Stimulated activated naive CD8-positive, alpha-beta T cell treated with anti-CD3 and anti-CD28 coated beads, Interleukin-15, Interleukin-2, amounts not matched to agents 100 ng/mL and 50 ng/mL, for 24 hours (primary cell): ENCODE data around the gene POM121.
"Not testable (repeated sequence)": the region's sequence is repeated elsewhere in the genome, so short reads cannot be mapped to it uniquely, and the experiment has no call there.

ENCODE experiments used
- H3K27ac Mint-ChIP-seq: one replicate; pipeline ENCODE4 v1.8.0; 2021; ENCODE audit warnings: mild to moderate bottlenecking, mixed read lengths
- H3K27me3 Mint-ChIP-seq: one replicate; pipeline ENCODE4 v1.8.0; 2021; ENCODE audit warnings: mixed read lengths
- H3K36me3 Mint-ChIP-seq: one replicate; pipeline ENCODE4 v1.8.0; 2021; ENCODE audit warnings: low read depth, mixed read lengths
- H3K4me1 Mint-ChIP-seq: one replicate; pipeline ENCODE4 v1.8.0; 2021; ENCODE audit warnings: low read depth, mixed read lengths
- H3K4me3 Mint-ChIP-seq: one replicate; pipeline ENCODE4 v1.8.0; 2021; ENCODE audit warnings: mild to moderate bottlenecking, mixed read lengths
- H3K9me3 Mint-ChIP-seq: one replicate; pipeline ENCODE4 v1.8.0; 2021; ENCODE audit warnings: mixed read lengths

POM121 gene

DNA sequence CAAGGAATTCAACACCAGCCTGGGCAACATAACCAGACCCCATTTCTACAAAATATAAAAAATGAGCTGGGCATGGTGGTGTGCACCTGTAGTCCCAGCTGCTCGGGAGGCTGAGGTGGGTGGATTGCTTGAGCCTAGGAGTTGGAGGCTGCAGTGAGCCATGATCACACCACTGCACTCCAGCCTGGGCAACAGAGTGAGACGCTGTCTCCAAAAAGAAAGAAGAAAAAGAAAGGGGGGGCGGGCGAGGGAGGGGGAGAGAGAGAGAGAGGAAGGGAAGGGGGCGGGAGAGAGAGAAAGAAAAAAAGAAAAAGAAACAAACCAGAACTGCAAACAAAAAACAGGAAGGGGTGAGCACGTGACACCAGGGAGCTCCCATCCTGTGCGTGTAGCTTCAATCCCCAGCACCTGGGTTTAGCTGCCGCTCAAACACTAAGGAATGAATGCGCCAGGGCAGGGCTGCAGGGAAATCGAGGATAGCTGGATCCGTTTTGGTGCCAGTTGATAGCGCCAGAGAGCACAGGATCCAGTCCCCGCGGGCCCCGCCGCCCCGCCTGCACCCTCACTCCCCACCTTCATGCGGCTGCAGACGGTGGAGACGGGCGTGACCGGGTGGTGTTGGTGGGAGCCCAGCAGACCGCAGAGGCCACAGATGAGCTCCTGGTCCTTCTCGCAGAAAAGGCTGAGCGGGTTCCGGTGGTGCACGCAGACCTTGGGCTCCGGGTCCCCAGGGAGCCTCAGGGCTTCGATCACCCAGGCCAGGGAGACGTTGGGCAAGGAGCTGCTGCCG, 40.5 kb downstream of the POM121 start:
- H3K4me1 Mint-ChIP-seq, H3K9me3 Mint-ChIP-seq, H3K36me3 Mint-ChIP-seq, H3K27me3 Mint-ChIP-seq, H3K27ac Mint-ChIP-seq, H3K4me3 Mint-ChIP-seq: not testable (repeated sequence)

DNA sequence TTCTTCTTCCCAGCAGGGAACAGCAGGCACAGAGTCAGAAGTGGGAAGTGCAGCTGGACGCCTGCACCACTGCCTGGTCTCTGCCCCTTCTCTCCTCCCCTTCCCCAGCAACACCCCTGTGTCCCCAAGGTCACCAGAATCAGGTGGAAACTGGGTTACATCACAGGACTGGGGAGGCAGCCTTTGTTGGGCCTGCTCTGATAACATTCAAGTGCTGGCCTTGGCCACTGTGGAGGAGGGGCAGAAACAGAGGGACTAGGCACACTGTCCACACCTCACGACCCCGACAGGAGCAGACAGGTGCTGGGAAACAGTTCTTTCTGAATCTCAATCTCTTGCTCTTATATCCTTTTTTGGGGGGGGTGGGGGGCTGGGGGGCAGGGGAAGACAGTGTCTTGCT, 42.0 kb downstream of the POM121 start:
- H3K27me3 Mint-ChIP-seq, H3K4me3 Mint-ChIP-seq, H3K9me3 Mint-ChIP-seq, H3K36me3 Mint-ChIP-seq, H3K27ac Mint-ChIP-seq, H3K4me1 Mint-ChIP-seq: not testable (repeated sequence)

DNA sequence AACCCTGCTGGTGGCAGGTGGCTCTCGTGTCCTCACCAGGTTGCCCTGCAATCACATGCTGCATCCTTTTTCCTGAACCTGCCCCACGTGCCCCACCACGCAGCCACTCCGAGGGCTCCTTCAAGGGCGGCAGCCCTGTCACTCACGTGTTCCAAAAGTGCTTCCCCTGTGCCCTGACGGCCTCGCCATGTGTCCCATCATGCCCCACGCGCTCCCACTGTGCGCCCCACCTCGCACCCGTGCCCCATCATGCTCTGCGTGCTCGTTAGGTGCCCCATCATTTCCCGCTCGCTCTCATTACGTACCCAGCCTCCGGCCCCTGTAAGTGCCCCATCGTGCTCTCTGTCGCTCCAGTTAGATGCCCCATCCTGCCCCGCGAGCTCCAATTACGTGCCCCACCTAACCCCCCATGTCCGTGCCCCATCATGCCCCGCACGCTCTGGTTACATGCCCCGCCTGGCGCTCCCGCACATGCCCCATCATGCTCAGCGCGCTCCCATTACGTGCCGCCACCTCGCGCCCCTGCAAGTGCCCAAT, 44.2 kb downstream of the POM121 start, which contains the start of gene TRIM74:
TRIM74 (minus strand) TSS at position 487 of the 537 bp plus-strand sequence. CDS start 3,309 bp downstream, outside the sequence.
- H3K9me3 Mint-ChIP-seq, H3K4me3 Mint-ChIP-seq, H3K4me1 Mint-ChIP-seq, H3K27me3 Mint-ChIP-seq, H3K27ac Mint-ChIP-seq, H3K36me3 Mint-ChIP-seq: not testable (repeated sequence)

DNA sequence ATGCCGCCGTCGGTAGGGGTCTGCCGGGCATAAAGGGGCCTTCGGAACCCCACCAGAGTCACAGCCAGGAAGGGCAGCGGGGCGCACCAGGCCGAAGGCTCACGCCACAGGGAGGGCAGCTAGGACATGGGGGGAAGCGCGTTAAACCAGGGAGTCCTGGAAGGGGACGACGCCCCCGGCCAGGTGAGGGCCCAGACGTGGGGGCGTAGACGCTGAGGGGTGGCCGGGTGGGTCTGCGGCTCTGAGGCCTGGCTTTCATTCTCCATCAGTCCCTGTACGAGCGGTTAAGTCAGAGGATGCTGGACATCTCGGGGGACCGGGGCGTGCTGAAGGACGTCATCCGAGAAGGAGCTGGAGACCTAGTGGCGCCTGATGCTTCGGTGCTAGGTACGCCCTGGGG, 44.8 kb downstream of the POM121 start:
- H3K27me3 Mint-ChIP-seq, H3K27ac Mint-ChIP-seq, H3K9me3 Mint-ChIP-seq, H3K4me1 Mint-ChIP-seq, H3K36me3 Mint-ChIP-seq, H3K4me3 Mint-ChIP-seq: not testable (repeated sequence)

DNA sequence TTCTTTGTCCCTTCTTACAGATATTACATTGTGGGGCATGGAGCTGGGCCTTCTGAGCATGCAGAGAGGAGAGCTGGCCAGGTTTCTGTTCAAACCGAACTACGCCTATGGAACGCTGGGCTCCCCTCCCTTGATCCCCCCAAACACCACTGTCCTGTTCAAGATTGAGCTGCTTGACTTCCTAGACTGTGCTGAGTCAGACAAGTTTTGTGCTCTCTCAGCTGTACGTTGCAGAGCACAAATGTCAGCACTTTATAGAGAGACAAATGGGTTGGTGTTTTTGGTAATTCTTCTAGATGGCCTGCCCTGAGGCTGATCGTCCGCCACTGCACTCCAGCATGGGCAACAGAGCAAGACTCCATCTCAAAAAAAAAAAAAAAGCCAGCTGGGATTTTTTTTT, 46.6 kb downstream of the POM121 start:
- not testable (repeated sequence) for H3K9me3 Mint-ChIP-seq, H3K36me3 Mint-ChIP-seq, H3K4me3 Mint-ChIP-seq, H3K4me1 Mint-ChIP-seq, H3K27me3 Mint-ChIP-seq, H3K27ac Mint-ChIP-seq

DNA sequence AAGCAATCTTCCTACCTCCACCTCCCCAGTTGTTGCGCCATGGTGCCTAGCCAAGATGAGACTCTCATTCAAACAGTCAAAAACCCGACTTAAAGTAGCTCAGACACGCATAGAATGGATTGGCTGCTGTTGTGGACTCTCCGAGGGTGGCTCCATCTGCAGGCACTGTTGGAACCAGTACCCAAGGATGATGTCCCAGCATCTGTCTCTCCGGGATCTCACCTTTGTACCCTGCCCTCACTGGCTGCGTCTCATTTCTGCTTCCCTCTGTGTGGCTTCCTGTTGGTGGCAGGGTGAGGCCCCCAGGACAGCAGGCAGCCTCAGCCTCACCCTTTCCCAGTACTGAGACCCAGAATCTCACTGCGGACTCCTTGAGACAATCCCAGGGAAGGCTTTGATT, 49.9 kb downstream of the POM121 start:
- H3K9me3 Mint-ChIP-seq, H3K4me3 Mint-ChIP-seq, H3K27me3 Mint-ChIP-seq, H3K36me3 Mint-ChIP-seq, H3K27ac Mint-ChIP-seq, H3K4me1 Mint-ChIP-seq: not testable (repeated sequence)

DNA sequence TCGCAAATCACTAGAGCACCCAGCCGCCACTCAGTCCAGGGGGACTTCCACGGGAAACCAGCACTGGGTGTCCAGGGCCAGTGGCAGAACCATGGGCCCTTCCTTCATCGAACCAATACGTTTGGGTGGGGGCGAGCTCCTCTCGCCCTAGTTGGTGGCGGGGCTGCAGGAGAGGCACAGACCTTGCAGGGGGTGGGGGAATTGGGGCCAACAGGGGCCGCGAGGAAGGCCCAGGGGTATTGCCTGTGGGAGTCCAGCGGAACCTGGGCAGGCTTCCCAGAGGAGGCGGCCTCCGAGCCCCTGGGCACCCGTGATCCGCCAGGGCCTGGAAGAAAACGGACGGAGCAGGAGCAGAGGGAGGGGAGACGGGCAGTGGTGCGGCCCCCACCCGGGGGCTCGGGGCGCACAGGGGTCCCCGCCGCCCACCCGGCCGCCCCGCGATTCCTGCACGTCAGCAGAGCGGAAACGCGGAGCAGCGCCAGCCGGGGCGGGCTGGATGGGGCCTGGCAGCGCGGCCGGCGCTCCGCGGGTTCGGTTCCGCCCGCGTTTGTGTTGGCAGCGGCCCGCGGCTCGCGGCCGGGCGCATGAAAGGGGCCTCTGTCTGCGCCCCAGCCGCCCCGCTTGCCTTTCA, 50.9 kb downstream of the POM121 start:
- H3K27me3 Mint-ChIP-seq, H3K36me3 Mint-ChIP-seq, H3K4me3 Mint-ChIP-seq, H3K4me1 Mint-ChIP-seq, H3K27ac Mint-ChIP-seq, H3K9me3 Mint-ChIP-seq: not testable (repeated sequence)

DNA sequence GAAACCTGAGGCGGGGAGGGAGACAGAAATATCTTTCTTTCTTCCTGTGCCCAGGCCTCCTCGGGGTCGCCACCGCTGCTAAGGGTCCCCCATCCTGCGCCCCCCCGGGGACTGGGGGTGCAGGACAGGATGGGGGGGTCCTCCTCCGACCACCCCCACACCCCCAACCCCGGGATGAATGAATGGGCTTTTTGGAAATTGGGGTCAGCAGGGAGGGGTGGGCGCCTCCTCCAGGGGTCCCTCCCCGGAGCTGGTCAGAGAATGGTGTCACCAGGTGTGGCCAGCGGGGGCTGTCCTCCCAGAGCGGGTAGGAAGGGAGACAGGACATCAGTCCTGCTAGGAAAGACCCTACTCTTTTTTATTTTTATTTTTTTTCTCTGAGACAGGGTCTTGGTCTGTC, 51.5 kb downstream of the POM121 start:
- not testable (repeated sequence) for H3K27me3 Mint-ChIP-seq, H3K27ac Mint-ChIP-seq, H3K9me3 Mint-ChIP-seq, H3K4me3 Mint-ChIP-seq, H3K4me1 Mint-ChIP-seq, H3K36me3 Mint-ChIP-seq

DNA sequence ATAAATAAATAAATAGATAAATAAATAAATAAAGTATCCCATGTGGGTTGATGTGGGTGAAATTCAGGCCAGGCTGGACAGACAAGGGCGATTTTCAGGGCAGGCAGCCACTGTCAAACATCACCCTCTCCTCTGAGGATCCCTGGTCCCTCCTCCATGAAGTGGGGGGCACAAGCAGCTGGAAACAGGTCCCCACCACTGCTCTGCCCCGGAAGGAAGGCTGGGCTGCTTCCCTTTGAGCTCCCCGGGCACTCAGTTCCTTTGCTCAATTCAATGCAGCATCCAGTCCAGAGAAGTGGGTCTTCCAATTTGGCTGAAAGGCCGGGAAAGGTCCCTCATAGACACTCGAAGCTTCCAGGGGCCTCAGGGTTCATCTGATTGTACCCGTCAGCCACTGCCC, 55.5 kb downstream of the POM121 start:
- not testable (repeated sequence) for H3K4me3 Mint-ChIP-seq, H3K36me3 Mint-ChIP-seq, H3K27me3 Mint-ChIP-seq, H3K9me3 Mint-ChIP-seq, H3K27ac Mint-ChIP-seq, H3K4me1 Mint-ChIP-seq

DNA sequence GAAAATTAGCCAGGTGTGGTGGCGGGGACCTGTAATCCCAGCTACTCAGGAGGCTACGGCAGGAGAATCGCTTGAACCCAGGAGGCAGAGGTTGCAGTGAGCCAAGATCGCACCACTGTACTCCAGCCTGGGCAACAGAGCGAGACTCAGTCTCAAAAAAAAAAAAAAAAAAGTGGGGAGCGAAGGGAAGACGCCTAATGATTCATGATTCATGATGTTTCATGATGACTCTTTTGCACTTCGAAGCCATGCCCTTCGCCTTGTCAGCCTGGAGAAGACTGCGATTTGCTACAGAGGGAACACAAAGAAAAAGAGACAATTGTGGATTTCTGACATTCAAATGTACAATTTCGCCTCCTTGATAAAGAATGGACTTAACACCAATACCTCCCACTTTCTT, 57.2 kb downstream of the POM121 start:
- not testable (repeated sequence) for H3K27ac Mint-ChIP-seq, H3K27me3 Mint-ChIP-seq, H3K36me3 Mint-ChIP-seq, H3K9me3 Mint-ChIP-seq, H3K4me1 Mint-ChIP-seq, H3K4me3 Mint-ChIP-seq

DNA sequence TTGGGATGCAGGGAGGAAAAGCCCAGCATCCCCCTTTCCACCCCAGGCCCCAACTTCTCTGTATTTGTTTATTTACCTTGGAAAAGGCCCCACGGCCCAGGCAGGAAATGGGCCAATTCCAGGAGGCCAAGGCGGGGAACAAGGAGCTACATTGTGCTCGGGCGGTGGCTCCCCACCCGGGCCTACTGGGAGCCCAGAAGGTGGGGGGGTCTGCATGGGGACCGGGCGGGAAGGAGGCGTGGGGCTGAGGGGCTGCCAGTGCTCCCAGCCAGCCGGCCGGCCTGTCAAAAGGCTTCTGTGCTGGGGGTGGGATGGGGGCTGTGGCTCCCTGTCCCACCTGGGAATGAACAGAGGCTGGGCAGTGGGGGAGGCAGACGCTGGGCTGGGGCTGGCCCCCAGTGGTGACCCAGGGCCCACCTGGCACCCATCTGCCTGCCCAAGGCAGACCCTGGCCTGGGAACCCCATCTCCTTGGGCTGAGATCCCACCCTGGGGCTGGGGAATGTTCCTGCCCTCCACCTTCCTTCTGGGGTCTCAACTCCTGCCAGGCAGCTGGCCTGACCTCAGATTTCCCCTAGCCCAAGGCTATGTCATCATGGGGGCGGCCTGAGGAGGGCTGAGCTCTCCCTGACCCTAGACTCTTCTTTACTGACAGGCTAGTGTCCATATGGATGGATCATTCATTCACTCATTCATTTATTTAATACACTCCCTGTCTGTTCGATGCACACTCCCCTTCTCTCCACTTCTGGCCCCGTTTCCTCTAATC, 65.4 kb downstream of the POM121 start:
- not testable (repeated sequence) for H3K36me3 Mint-ChIP-seq, H3K9me3 Mint-ChIP-seq, H3K4me1 Mint-ChIP-seq, H3K27me3 Mint-ChIP-seq, H3K27ac Mint-ChIP-seq, H3K4me3 Mint-ChIP-seq

DNA sequence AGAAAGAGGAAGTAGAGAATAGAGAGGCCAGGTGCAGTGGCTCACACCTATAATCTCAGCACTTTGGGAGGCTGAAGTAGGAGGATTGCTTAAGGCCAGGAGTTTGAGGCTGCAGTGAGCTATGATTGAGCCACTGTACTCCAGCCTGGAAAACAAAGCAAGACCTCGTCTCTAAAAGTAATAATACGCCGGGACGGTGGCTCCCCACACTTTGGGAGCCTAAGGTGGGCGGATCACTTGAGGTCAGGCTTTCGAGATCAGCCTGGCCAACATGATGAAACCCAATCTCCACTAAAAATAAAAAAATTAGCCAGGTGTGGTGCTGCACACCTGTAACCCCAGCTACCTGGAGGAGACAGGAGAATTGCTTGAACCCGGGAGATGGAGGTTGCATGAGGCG, 70.6 kb downstream of the POM121 start:
- not testable (repeated sequence) for H3K4me1 Mint-ChIP-seq, H3K4me3 Mint-ChIP-seq, H3K36me3 Mint-ChIP-seq, H3K27ac Mint-ChIP-seq, H3K9me3 Mint-ChIP-seq, H3K27me3 Mint-ChIP-seq

DNA sequence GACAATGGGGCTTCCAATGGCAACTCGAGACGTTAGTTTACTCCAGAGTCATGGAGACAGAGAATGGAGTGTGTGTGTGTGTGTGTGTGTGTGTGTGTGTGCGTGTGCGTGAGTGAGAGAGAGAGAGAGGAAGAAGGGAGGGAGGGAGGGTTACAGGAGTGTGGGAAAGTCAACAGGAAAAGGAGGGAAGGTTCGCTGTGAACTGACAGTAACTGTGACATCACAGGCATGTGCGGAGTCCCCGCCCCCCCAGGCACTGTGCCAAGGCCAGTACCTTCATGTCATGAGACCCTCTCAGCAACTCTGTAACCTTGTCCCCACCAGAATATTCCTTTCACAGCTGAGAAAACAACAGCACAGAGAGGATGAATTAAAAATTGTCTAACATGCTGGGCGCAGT, 72.6 kb downstream of the POM121 start:
- not testable (repeated sequence) for H3K27ac Mint-ChIP-seq, H3K4me3 Mint-ChIP-seq, H3K4me1 Mint-ChIP-seq, H3K27me3 Mint-ChIP-seq, H3K9me3 Mint-ChIP-seq, H3K36me3 Mint-ChIP-seq

DNA sequence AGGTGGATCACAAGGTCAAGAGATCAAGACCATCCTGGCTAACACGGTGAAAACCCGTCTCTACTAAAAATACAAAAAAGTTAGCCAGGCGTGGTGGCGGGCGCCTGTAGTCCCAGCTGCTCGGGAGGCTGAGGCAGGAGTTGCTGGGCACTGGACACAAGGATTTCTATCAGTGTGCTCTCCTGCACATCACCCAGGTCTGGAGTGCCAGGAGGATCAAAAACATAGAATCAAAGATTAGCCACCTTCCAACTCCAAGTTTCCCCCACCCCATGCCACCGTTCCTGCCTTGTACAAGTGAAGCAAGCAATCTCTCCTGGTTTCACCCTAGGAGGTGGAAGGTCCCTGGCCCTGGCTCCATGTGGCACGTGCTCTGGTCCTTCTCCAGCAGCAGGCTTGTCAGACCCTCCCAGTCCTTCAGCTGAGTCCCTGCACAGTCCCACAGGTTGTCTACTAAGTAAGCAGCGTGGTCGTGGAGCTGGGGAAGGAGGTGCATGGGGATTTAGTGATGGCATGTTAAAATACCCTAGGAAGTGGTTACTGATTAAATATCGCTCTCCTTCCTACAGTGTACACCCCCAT, 73.1 kb downstream of the POM121 start:
- H3K4me3 Mint-ChIP-seq, H3K9me3 Mint-ChIP-seq, H3K4me1 Mint-ChIP-seq, H3K36me3 Mint-ChIP-seq, H3K27ac Mint-ChIP-seq, H3K27me3 Mint-ChIP-seq: not testable (repeated sequence)
